ENCODE data around the gene ZNF407. TPM values are rescaled to one million over a fixed set of nuclear protein-coding genes. Genes with fewer than 3 reads are reported as not detected.

ZNF407 gene
- total RNA-seq, 1 experiment from 2014 or later = 7.6 TPM

GRCh38 chr18:74739926-74740325 is 142.3 kb downstream of the ZNF407 start:
- Histone ChIP-seq H3K9ac (ENCODE audit: low read length) (no peak overlapping the region), H3K4me3 (replicated peaks in 1 of 2; ENCODE audit: low read depth in 1 of 2, low read length in 2 of 2) (no peak overlapping the region), H3K36me3 (ENCODE audit: control insufficient read depth in 1 of 2, insufficient read depth in 2 of 2, low read length in 2 of 2) (no peaks in the 10 kb centered on the region), H2AFZ (ENCODE audit: low read depth, low read length, poor library complexity, severe bottlenecking) (no peak overlapping the region), H3K9me2 (ENCODE audit: insufficient read depth) (no peaks in the 10 kb centered on the region), H3K79me2 (ENCODE audit: insufficient read depth, low read length) (no peaks in the 10 kb centered on the region), H3K4me2 (ENCODE audit: low read length) (no peak overlapping the region), H3K9me3 (ENCODE audit: control insufficient read depth in 1 of 2, insufficient read depth in 1 of 2, low read depth in 1 of 2, low read length in 2 of 2) (no peaks in the 10 kb centered on the region), H3K27ac (ENCODE audit: low read depth, low read length) (no peak overlapping the region), H3K4me1 (ENCODE audit: control insufficient read depth in 1 of 2, insufficient read depth in 2 of 2, low read length in 2 of 2) (no peaks in the 10 kb centered on the region), H3K27me3 (ENCODE audit: insufficient read depth, low read length) (no peaks in the 10 kb centered on the region), H4K20me1 (ENCODE audit: insufficient read depth) (no peaks in the 10 kb centered on the region)
- ATAC-seq = no peak
- no peak for TF ChIP-seq SRF (IDR thresholded peaks at IDR 0.05; ENCODE audit: low read depth)
- TF ChIP-seq EGR1 (IDR thresholded peaks at IDR 0.05; ENCODE audit: low read depth) = no peak
- TF ChIP-seq POLR2AphosphoS5 (IDR thresholded peaks at IDR 0.05; ENCODE audit: low read depth, low read length) = no peak
- no TSS peak for BruUV-seq (replicated peaks)
- ChIA-PET CTCF (no interaction called here), RAD21 (ENCODE audit: low non-redundant PET in 1 of 2, low total read pairs in 2 of 2, uncharacterized antibody in 2 of 2, unreplicated experiment in 2 of 2) (no interaction called here), POLR2A (no interaction called here)
- intact Hi-C loops (cut with micrococcal nuclease) = no loop called here
- no peak for DNase-seq (ENCODE audit: low read depth, low spot score)

DNA sequence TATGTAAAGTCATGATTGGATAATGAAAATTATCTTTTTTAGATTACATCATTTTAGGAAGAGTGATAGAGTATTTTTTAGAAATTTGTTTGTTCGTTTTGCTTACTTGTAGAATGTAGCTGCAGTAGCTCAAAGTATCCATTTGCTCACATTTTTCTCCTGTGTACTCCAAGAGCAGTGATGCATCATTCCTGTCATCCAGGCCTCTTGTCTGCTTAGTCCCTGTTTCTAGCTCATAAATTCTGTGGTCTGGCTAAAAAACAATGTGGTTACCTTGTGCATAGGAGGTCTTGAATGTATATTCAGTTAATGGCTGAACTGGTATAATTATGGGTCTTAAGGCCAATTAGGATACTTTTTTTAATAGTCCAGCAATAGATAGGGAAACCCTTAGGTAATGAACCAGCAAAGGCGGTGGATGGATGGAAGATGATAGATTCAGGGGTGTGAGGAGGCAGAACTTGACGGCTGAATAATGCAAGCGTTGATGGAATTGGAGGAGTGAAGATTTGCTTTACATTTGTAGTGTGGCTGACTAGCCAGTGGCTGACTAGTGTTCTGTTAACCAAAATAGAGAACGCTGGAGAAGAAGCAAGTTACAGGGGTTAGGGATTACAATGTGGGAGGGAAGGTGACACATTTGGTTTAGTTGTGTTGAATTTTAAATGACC is 145.0 kb downstream of the ZNF407 start:
- TF ChIP-seq ZBTB33 (IDR thresholded peaks at IDR 0.05; ENCODE audit: extremely low read depth, insufficient replicate concordance, low read length) (no peak), EZH2 (IDR thresholded peaks at IDR 0.05) (no peak), MAX (IDR thresholded peaks at IDR 0.05) (no peak), RAD21 (IDR thresholded peaks at IDR 0.05; ENCODE audit: low read depth) (no peak), ATF3 (IDR thresholded peaks at IDR 0.05) (no peak)
- no peak for DNase-seq (ENCODE audit: low read depth, low spot score)
- H3K9me2 ChIP-seq (ENCODE audit: insufficient read depth) = no peaks in the 10 kb centered on the region
- H3K4me2 ChIP-seq (ENCODE audit: low read length) = no peak overlapping the region
- no peaks in the 10 kb centered on the region for H3K27me3 ChIP-seq (ENCODE audit: insufficient read depth, low read length)
- no peak for ATAC-seq
- CTCF ChIA-PET = no interaction called here
- H3K9me3 ChIP-seq (ENCODE audit: control insufficient read depth in 1 of 2, insufficient read depth in 1 of 2, low read depth in 1 of 2, low read length in 2 of 2) = no peaks in the 10 kb centered on the region
- no peak overlapping the region for H3K4me3 ChIP-seq (replicated peaks in 1 of 2; ENCODE audit: low read depth in 1 of 2, low read length in 2 of 2)
- peaks cover 3 to 16% of the 10 kb centered on the region in 2 experiments; a peak in 3 of 4 replicates for H3K4me1 ChIP-seq (ENCODE audit: control insufficient read depth in 1 of 2, insufficient read depth in 2 of 2, low read length in 2 of 2)
- no TSS peak for BruUV-seq (replicated peaks)
- H4K20me1 ChIP-seq (ENCODE audit: insufficient read depth) = no peaks in the 10 kb centered on the region
- no peak overlapping the region for H3K27ac ChIP-seq (ENCODE audit: low read depth, low read length)
- no peaks in the 10 kb centered on the region for H3K36me3 ChIP-seq (ENCODE audit: control insufficient read depth in 1 of 2, insufficient read depth in 2 of 2, low read length in 2 of 2)
- H3K9ac ChIP-seq (ENCODE audit: low read length) = no peak overlapping the region
- no peaks in the 10 kb centered on the region for H3K79me2 ChIP-seq (ENCODE audit: insufficient read depth, low read length)
- H2AFZ ChIP-seq (ENCODE audit: low read depth, low read length, poor library complexity, severe bottlenecking) = no peak overlapping the region
- intact Hi-C loops (cut with micrococcal nuclease) = no loop called here
- RAD21 ChIA-PET (ENCODE audit: low non-redundant PET in 1 of 2, low total read pairs in 2 of 2, uncharacterized antibody in 2 of 2, unreplicated experiment in 2 of 2) = no interaction called here
- POLR2A ChIA-PET = no interaction called here
